GM19463 (cell line): ENCODE results near the gene TRAM2.
A peak's percentile ranks its signal among the peaks of the same experiment; 100 is the strongest.

Experiments
- ATAC-seq: cut with Tn5 transposase; IDR thresholded peaks from one replicate; pipeline ENCODE4 v1.9.1; 2021; ENCODE audit warnings: mild to moderate bottlenecking, moderate library complexity; ENCODE audit not compliant: unreplicated experiment

TRAM2 gene

DNA sequence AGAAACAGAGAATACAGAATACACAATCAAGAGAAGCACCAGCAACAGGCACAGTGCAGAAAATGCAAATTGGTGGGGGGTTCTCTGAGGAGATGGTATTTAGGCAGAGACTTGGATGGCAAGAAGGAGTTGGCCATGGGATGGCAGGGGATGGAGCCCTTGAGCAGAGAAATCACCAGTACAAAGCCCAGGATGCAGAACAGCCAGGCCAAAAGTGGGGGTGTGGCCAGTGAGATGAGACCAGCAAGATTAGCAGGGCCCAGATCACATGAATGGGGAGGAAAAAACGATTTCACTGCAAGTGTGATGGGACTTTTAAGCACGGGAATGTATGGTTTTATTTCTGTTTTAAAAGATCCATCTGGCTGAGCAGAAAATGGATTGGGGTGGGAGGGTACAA lies 63.4 kb downstream of the TRAM2 start:
- no peak for ATAC-seq

DNA sequence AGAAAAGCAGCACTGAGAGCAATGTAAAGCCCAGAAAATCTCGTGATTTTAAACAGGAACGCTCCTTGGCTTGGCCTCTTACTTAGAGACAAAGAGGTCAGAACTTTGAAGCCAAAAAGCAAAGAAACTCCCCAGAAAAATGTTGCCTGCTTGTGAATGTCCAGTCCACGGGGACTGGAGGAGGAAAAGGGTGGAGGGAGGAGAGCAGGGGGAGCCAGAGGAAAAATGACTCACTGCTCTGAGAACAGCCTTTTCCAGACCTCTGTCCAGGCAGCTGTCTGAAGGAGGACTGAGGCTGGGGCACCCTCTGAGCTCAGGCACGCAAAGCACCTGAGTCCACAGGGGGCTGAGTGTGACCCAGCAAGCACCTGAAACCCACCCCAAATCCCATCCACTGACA lies 64.7 kb downstream of the TRAM2 start:
- no peak for ATAC-seq

DNA sequence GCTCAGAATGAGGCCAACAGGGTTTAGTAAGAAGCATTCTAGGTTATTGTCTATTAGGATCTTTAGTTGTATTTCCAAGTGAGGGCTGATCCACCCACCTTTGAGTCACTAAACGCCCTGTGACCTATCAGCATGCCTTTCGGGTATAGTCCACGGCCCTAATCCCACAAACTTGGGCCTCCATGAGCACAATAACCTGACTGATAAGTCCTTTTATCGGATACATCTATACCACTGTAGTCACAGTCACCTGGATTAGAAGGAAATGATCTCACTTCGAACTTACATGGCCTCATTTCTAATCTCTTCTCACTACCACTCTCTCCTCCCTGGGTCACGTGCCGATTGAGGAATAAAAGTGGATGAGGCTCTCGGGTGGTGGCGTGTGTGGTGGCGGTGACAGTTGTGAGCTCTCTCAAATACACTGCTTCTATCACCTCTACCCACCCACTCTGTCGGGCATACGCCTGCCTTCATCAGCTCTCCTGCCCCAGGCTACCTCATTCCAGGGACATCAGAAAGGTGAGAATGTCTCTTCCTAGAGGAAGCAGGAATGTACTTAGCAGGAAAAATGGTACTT lies 65.2 kb downstream of the TRAM2 start:
- ATAC-seq = no peak

DNA sequence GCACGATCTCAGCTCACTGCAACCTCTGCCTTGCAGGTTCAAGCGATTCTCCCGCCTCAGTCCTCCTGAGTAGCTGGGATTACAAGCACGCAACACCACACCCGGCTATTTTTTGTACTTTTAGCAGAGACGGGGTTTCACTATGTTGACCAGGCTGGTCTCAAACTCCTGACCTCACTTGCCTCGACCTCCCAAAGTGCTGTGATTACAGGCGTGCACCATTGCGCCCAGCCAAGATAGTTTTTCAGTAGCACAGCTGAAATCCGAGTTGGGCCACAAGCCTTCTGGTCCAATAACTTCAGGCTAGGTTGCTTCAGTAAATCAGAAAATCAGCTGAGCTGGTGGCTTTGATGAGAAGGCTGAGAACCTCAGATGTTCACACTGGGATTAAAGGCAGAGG lies 65.7 kb downstream of the TRAM2 start:
- no peak for ATAC-seq

DNA sequence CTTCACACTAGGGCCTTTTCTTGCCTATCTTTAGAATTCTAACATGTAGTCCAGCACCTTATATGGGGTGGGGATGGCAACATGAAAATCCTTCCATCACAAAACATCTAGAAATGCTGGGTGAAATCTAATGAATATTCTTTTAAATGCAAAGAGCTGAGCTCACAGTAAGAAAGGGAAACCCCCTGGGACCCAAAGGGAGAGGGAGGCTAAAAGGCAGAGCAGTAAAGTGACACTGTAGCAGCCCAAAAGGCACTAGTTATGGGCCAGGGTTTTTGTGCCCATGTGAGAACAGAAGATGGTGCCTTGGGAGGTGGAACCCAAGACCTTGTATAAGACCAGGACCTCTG lies 66.7 kb downstream of the TRAM2 start:
- ATAC-seq = peak; percentile 52

DNA sequence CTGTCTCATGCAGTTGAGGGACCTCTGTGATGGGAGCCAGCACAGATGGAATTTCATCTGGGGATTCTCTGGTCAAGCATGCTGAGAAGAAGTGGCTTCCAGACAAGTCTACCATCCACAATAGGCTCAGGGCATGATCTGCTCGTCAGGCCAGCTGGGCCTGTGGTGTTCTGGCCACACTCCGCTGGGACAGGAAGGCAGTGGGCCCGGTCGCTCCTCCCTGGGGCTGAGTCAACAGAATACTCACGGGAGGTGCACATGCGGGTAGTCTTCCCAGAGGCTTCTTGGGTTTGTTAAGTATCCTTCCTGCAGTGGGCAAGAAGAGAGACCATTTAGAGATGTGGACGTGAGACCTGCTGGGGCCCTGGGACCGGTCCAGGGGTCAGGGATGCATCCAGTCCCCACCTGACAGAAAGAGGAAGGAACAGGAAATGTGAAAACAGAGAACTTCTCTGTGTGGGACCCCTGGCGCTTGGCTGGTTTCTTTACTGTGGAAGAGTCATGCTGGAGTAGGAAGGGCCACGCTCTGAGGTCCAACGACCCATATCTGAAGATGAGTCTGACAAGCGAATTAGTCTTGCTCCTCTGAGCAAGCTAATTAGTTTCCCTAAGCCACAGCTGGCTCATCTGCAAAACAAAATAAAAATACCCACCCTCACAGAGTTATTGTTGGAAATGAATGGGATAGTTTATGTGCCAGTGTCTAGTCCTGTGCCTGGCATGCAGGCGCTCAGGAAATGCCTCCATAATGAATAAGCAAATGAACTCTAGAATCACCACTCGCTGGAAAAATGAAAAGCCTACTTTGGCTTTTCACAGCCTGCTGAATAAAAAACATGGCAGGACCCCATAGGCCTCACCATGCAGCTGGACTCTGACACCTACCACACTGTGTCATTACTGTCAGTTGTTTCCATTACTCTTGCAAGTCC lies 67.3 kb downstream of the TRAM2 start:
- peak; percentile 59 for ATAC-seq

DNA sequence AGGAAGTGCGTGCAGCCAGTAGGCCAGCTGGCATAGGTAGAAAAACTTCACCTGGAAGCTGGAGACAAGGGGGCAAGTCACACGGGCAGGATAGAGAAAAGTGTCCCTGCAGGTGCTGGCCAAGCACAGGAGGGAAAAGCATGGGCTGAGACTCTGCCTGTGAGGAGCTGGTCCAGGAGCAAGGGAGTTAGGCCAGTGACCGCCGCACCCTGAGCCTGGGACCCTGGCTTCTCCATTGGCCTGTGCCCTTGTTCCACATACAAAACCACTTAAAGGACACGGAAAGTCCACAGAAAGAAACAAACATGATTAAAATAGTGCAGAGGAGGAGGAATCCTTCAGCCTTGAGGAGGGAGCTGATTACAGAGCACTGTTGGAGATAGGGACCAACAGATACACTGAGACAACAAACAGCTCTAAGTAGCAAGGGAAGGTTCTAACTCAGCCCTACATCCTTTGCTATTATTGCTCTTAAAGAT lies 68.6 kb downstream of the TRAM2 start:
- ATAC-seq = no peak

DNA sequence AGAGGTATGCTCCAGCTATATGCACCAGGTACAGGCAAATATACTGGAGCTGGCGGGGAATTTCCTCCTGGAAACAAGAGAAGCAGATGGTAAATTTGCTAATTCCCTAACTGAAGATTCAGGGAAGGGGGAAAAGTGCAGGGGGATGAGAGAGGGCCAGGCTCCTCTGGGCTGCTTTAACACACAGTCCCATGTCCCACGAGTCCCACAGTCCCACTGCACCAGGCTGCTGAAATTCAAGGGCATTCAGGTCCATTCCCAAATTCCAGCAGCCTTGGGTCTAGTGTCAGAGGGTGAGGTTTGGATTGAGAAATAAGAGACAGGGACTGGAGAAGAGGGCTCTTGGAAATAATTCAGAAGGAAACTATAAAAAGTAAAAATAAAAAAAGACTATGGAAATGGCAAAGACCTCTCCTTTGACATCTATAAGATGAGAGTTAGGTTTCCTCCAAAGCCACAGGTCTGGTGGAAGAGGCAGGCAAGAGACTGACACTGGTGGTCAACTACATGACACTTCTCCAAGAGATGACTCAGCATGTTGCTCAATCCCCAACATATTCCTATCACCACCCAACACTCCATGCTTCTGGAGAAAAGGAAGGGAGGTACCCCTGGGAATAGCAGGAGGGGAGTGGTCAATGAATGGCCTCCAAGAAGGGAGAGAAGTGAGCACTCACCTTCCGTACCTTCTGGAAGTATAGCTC lies 69.2 kb downstream of the TRAM2 start:
- no peak for ATAC-seq

DNA sequence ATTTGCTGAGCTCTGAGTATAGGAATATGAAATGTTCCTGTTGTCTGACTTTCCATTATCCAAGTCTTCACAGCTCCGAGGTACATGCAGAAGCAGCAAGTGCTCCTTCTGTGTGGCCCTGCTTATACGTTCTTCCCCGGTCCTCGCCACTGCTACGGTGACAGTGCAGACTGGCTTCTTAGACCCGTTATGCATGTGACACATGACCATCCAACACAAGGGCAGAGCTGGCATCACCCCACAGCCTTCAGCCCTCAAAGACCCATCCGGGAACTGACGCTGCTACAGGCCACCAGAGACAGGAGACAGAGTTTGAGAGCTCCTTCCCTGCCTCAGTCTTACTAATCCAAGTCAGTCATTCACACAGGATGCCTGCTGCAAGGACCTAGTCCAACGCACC lies 70.4 kb downstream of the TRAM2 start:
- no peak for ATAC-seq

DNA sequence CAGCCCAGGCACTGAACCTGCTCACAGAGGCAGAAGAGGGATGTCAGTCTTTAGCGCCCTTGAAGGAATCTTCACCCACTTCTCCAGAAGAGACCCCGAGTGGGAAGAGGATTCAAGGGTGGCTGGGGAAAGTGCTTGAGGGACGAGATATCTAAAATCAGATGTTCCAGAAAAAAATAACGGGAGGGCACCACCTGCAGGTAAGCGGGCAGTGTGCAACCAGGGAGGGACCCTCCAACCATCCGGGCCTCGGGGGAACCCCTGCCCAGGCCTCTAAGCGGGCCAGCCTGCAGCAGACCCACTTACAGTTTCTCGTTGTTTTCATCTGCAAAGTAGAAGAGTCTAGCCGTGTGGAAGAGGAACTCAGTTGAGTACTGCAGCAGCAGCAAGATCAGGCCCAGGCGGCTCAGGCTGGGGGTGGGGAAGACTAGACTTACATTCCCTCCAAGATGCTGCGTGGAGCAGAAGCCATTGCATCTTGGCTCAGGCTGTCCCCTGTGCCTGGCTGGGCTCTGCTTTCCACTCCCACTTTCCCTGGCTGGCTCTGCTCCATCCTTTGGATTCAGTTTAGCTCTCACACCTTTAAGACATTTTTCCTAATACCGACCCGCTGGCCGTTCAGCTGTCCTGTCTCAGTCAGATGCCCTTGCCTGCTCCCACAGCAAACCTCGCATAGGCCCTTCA lies 71.0 kb downstream of the TRAM2 start:
- ATAC-seq = no peak

DNA sequence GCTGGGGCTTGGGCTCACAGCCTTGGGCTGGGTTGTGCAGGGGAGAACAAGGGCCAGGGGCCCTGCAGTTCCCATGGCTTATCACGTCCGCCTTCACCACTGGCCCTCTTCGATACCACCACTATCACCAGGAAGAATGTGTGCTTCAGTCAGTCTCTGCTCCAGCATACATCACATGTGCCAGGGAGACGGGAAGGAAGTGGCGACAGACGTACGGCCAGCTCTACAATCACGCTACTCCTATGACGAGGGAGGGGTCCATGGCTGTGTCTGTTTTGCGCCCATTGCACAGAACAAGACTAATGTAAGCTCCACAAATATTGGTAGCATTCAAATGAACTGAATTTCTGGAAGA lies 72.1 kb downstream of the TRAM2 start:
- no peak for ATAC-seq

DNA sequence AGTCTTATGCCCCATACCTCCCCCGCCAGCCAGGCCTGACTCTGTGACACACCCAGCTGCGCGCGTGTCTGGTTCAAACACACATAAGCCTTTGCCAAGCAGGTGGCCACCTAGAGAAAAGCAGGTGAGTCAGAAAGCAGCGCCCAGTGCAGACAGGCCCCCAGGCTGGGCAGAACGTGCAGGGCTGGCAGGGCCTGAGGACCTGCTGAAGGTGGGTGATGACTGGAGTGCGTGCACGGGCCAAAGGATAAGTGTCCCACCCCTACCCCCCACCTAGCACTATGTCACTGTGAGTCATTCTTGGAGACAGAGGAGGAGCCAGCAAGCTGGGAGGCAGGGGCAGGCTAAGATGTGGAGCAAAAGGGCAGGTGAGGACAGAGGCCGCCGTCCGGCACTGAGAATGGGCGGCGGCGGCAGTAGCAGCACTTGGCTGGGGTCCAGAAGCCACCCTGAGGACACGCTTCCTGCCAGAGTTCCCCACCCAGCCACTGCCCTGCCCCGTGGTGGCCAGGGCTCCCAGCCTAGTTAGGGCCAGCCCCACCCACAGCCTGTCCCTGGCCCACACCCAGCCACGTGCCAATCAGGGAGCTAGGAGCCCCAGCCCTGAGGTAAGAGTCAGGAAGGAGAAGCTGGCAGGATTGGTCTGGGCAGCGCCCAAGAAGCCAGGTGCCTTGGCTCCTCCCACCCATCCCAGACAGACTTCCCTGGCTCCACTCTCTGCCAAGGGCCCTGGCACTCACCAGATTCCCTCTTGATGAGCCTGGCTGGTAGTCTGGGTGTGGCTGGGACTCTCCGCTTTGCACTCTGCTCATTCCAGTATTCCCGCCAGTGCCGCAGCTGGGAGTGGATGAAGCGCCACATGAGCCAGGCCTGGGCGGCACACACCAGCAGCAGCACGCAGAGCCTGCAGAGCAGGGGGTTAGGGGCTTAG lies 72.7 kb downstream of the TRAM2 start:
- ATAC-seq = no peak

DNA sequence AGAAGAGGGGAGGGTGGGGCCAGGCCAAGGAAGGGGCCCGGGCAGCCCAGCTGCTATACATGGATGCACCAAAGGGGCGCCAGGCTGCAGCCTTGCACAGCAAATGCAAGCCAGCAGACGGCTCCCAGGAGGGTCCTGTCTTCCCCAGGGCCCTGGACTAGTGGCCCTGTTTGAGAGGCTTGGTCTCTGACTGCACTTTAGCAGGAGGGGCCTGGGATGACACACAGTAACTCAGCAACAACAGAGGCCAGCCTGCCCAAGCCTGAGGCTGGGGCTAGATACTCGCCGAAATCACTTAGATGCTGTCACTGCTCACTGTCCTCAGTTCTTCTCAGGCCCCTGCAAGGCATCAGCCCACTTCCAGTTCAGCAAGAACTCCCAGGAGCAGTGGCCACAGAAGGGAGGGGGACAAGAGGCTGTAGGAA lies 73.5 kb downstream of the TRAM2 start:
- ATAC-seq = no peak

DNA sequence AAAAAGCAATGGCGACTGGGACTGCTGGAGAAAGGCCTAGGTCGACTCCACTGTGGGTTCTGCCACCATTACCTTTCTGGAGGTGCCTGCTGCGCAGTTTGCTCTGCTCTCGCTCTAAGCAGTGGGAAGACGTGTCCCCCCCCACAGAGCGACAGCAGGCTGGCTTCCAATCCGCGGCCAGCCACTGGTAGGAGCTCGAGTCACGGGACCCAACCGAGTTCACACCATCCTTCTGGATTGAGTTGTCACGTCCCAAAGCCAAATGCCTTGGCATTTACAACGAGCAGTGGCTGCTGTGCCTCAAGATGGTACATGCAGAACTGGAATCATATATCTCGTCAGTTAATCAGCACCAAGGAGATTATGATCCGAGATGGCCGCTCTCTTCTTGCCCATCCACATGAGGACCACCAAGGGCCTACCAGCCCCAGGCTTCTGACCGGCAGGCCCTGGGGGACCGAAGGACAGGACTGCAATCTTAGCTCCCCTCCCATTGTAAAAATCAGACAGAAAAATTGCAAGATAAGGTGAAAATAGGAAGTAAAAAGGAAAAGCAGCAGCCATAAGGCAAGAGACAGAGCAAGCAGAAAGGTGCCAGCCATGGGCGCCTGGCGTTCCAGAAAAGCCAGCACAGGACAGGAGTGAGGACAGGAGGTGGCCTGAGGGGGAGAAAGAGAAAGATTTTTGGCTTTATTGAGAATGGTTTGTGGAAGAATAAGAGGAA lies 74.4 kb downstream of the TRAM2 start:
- ATAC-seq = no peak

DNA sequence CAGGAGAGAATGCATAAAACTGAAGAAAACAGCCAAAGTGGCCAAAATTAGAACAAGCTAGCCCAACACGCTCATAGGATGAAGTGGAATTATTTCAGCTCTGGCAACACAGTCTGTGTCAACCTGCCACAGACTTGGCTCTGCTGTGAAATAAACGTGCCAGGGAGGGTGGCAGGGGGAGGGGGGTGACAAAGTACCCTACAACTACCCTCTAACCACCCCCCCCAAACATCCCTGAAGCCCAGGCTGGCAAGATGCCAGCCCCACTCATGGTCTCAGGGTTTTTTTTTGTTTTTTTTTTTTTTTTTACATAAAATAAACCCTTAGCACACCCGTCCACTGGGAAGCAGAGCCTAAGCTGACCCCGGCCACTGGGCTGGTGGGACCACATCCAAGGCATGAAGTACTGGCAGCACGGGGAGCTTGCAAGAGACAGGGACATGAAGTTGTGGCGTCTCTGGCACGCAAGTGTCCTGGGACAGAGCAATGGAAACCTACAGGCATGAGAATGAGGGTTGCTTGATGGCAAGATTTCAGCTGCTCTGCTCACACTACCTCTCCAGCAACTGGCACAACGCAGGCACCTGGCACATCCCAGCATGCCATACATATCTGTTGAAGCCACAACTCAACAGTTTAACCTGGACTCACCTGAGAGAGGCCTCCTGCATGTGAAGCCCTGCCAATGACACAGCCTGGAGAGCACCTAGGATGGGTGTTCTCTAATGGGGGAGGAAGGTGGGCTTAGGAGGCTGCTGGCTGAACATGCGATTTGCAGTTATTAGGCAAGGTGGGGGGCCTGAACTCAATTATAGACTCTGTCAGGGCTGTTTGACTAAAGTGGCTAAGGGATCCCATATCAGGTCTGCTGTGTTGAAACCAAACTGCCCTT lies 76.4 kb downstream of the TRAM2 start:
- ATAC-seq = no peak

DNA sequence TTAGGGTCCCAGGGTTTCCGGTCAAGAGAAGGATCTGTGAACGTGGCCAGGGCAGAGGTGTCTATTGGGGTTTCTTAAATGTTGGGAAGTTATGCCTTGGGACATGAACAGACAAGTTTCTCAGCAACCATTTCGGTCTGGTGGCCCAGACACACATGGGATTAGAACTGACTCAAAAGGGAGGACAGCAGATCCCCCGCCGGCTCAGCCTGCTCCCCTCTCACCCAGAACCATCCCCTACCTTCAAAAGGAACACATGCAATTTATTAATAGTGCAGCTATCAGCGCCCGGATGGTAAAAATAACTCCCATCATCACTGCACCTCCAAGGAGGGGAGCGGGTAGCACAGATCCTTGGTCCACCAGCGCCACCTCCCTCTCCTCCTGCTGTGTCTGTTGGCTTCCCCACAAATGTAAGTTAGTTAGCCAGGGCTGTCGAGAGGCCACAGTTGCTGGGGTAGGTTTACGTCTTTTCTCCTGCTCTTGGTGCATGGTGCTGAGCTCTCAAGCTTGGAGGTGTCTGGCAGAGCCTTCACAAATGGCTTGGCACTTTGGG lies 77.1 kb downstream of the TRAM2 start:
- no peak for ATAC-seq

DNA sequence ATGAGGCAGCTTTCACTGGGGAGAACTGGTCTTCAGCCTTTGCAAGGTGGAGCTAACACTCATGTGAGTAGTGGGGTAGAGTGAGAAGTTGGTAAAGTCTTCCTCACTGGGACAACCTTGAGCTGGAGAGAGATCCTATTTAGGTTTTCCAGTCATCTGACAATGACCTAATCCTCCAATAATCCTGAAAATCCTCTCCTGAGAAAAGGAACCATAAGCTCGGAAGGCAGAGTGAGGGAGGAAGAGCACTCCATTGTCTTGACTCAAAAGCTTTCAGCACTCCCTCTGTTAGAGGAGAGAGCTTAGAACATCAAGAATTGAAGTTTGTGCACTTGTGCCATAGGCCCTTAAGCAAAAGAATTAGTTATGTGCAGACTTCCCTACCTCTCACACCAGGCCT lies 77.8 kb downstream of the TRAM2 start:
- no peak for ATAC-seq

DNA sequence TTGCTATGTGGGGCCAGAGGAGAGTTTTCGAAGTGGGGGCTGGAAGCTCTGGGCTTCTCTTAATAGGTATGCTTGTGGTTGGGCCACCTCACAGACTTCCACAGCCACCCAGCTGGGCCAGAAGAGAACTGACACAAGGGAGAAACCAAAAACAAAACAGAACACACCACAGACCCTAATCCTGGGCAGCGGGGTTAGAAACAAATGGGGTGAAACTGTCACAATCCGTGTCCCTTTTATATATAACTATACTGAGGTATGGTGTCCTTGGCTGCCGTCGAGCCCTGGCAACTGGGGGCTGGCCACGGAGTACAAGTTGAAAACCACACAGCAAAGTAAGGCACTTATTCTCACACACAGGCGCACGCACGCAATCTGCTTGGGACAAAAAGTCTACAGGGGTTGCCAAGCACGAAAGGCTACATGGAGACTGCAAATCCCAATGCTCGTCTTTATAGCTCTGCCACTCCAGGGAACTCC lies 78.3 kb downstream of the TRAM2 start:
- peak; percentile 49 for ATAC-seq
